ENCODE data around the gene ARL15. TPM values are rescaled to one million over a fixed set of nuclear protein-coding genes. Genes with fewer than 3 reads are reported as not detected.

Gene ARL15
- total RNA-seq, 2 experiments from 2014 or later, result 10.6 to 12.3 TPM

- H3K27ac Mint-ChIP-seq, result no peak overlapping the region
- ChIA-PET CTCF (no interaction called here), POLR2A (interaction anchor here (0.7 kb wide), 1 partner anchor 21 kb away, joined by 4 read pairs; no protein-coding TSS in a partner anchor)
- no peak for DNase-seq
- no peak for ATAC-seq
- H3K36me3 Mint-ChIP-seq (ENCODE audit: low read depth), result peaks cover 7% of the 10 kb centered on the region
- H3K27me3 Mint-ChIP-seq (ENCODE audit: low read depth), result no peaks in the 10 kb centered on the region
- peaks cover 7% of the 10 kb centered on the region for H3K9me3 Mint-ChIP-seq (ENCODE audit: insufficient read depth)
- H3K4me1 Mint-ChIP-seq (ENCODE audit: low read depth), result no peaks in the 10 kb centered on the region
- H3K4me3 Mint-ChIP-seq, result no peak overlapping the region
These were observed 31.2 kb downstream of the ARL15 start for GRCh38 chr5:54278979-54279717.

GRCh38 chr5:54278036-54278830 is 32.1 kb downstream of the ARL15 start:
- H3K4me3 Mint-ChIP-seq, result no peak overlapping the region
- H3K27me3 Mint-ChIP-seq (ENCODE audit: low read depth), result no peaks in the 10 kb centered on the region
- no peak overlapping the region for H3K27ac Mint-ChIP-seq
- POLR2A ChIA-PET, result interaction anchor here (0.7 kb wide), 1 partner anchor 20 kb away, joined by 4 read pairs; no protein-coding TSS in a partner anchor
- H3K9me3 Mint-ChIP-seq (ENCODE audit: insufficient read depth), result peaks cover 7% of the 10 kb centered on the region
- DNase-seq, result no peak
- peaks cover 7% of the 10 kb centered on the region for H3K36me3 Mint-ChIP-seq (ENCODE audit: low read depth)
- no peaks in the 10 kb centered on the region for H3K4me1 Mint-ChIP-seq (ENCODE audit: low read depth)
- no peak for ATAC-seq
- CTCF ChIA-PET, result no interaction called here

- no peaks in the 10 kb centered on the region for H3K27me3 Mint-ChIP-seq (ENCODE audit: low read depth)
- CTCF ChIA-PET, result no interaction called here
- DNase-seq (no peak), ATAC-seq (no peak)
- H3K36me3 Mint-ChIP-seq (ENCODE audit: low read depth), result peaks cover 7% of the 10 kb centered on the region
- peaks cover 7% of the 10 kb centered on the region for H3K9me3 Mint-ChIP-seq (ENCODE audit: insufficient read depth)
- H3K27ac Mint-ChIP-seq, result no peak overlapping the region
- no peak overlapping the region for H3K4me3 Mint-ChIP-seq
- no peaks in the 10 kb centered on the region for H3K4me1 Mint-ChIP-seq (ENCODE audit: low read depth)
- POLR2A ChIA-PET, result no interaction called here
These were observed 34.3 kb downstream of the ARL15 start for GRCh38 chr5:54276048-54276447.

GRCh38 chr5:54275361-54275760 is 35.0 kb downstream of the ARL15 start:
- ChIA-PET POLR2A (interaction anchor here (0.6 kb wide), 1 partner anchor 723 kb away, joined by 3 read pairs; no protein-coding TSS in a partner anchor), CTCF (no interaction called here)
- no peak overlapping the region for H3K4me3 Mint-ChIP-seq
- no peak for ATAC-seq
- peaks cover 4% of the 10 kb centered on the region for H3K9me3 Mint-ChIP-seq (ENCODE audit: insufficient read depth)
- peaks cover 4% of the 10 kb centered on the region for H3K36me3 Mint-ChIP-seq (ENCODE audit: low read depth)
- no peaks in the 10 kb centered on the region for H3K27me3 Mint-ChIP-seq (ENCODE audit: low read depth)
- no peak overlapping the region for H3K27ac Mint-ChIP-seq
- no peak for DNase-seq
- no peaks in the 10 kb centered on the region for H3K4me1 Mint-ChIP-seq (ENCODE audit: low read depth)

- DNase-seq (no peak), ATAC-seq (no peak)
- Mint-ChIP-seq H3K4me3 (no peak overlapping the region), H3K9me3 (ENCODE audit: insufficient read depth) (peaks cover under 1% of the 10 kb centered on the region), H3K4me1 (ENCODE audit: low read depth) (no peaks in the 10 kb centered on the region), H3K36me3 (ENCODE audit: low read depth) (peaks cover 2% of the 10 kb centered on the region), H3K27ac (no peak overlapping the region), H3K27me3 (ENCODE audit: low read depth) (no peaks in the 10 kb centered on the region)
- ChIA-PET CTCF (no interaction called here), POLR2A (interaction anchor here (0.6 kb wide), 1 partner anchor 723 kb away, joined by 3 read pairs; no protein-coding TSS in a partner anchor)
These were observed 35.4 kb downstream of the ARL15 start for GRCh38 chr5:54274944-54275343.

GRCh38 chr5:54273715-54274114 is 36.7 kb downstream of the ARL15 start:
- no peak overlapping the region for H3K4me3 Mint-ChIP-seq
- H3K9me3 Mint-ChIP-seq (ENCODE audit: insufficient read depth), result no peaks in the 10 kb centered on the region
- ATAC-seq, result no peak
- no peaks in the 10 kb centered on the region for H3K4me1 Mint-ChIP-seq (ENCODE audit: low read depth)
- H3K27ac Mint-ChIP-seq, result no peak overlapping the region
- ChIA-PET CTCF (no interaction called here), POLR2A (no interaction called here)
- DNase-seq, result no peak
- no peaks in the 10 kb centered on the region for H3K36me3 Mint-ChIP-seq (ENCODE audit: low read depth)
- H3K27me3 Mint-ChIP-seq (ENCODE audit: low read depth), result no peaks in the 10 kb centered on the region

GRCh38 chr5:54272746-54273145 is 37.6 kb downstream of the ARL15 start:
- H3K27ac Mint-ChIP-seq, result no peak overlapping the region
- no peaks in the 10 kb centered on the region for H3K4me1 Mint-ChIP-seq (ENCODE audit: low read depth)
- no peaks in the 10 kb centered on the region for H3K9me3 Mint-ChIP-seq (ENCODE audit: insufficient read depth)
- no peaks in the 10 kb centered on the region for H3K27me3 Mint-ChIP-seq (ENCODE audit: low read depth)
- CTCF ChIA-PET, result no interaction called here
- POLR2A ChIA-PET, result no interaction called here
- no peak for ATAC-seq
- DNase-seq, result no peak
- H3K36me3 Mint-ChIP-seq (ENCODE audit: low read depth), result no peaks in the 10 kb centered on the region
- no peak overlapping the region for H3K4me3 Mint-ChIP-seq

GRCh38 chr5:54270326-54270725 is 40.0 kb downstream of the ARL15 start:
- Mint-ChIP-seq H3K27ac (no peak overlapping the region), H3K27me3 (ENCODE audit: low read depth) (no peaks in the 10 kb centered on the region), H3K4me1 (ENCODE audit: low read depth) (no peaks in the 10 kb centered on the region), H3K4me3 (no peak overlapping the region), H3K9me3 (ENCODE audit: insufficient read depth) (no peaks in the 10 kb centered on the region), H3K36me3 (ENCODE audit: low read depth) (no peaks in the 10 kb centered on the region)
- POLR2A ChIA-PET, result no interaction called here
- DNase-seq (no peak), ATAC-seq (no peak)
- CTCF ChIA-PET, result no interaction called here

GRCh38 chr5:54264574-54264973 is 45.8 kb downstream of the ARL15 start:
- H3K27ac Mint-ChIP-seq, result no peak overlapping the region
- ATAC-seq (no peak), DNase-seq (no peak)
- ChIA-PET CTCF (no interaction called here), POLR2A (interaction anchor here (0.6 kb wide), 1 partner anchor 170 kb away, joined by 3 read pairs; no protein-coding TSS in a partner anchor)
- H3K9me3 Mint-ChIP-seq (ENCODE audit: insufficient read depth), result no peaks in the 10 kb centered on the region
- H3K36me3 Mint-ChIP-seq (ENCODE audit: low read depth), result no peaks in the 10 kb centered on the region
- no peaks in the 10 kb centered on the region for H3K4me1 Mint-ChIP-seq (ENCODE audit: low read depth)
- H3K27me3 Mint-ChIP-seq (ENCODE audit: low read depth), result no peaks in the 10 kb centered on the region
- no peak overlapping the region for H3K4me3 Mint-ChIP-seq

- DNase-seq, result no peak
- H3K4me3 Mint-ChIP-seq, result no peak overlapping the region
- CTCF ChIA-PET, result no interaction called here
- POLR2A ChIA-PET, result no interaction called here
- no peak overlapping the region for H3K27ac Mint-ChIP-seq
- ATAC-seq, result no peak
- no peaks in the 10 kb centered on the region for H3K9me3 Mint-ChIP-seq (ENCODE audit: insufficient read depth)
- H3K27me3 Mint-ChIP-seq (ENCODE audit: low read depth), result no peaks in the 10 kb centered on the region
- H3K4me1 Mint-ChIP-seq (ENCODE audit: low read depth), result no peaks in the 10 kb centered on the region
- H3K36me3 Mint-ChIP-seq (ENCODE audit: low read depth), result no peaks in the 10 kb centered on the region
These were observed 46.9 kb downstream of the ARL15 start for GRCh38 chr5:54263447-54263846.

GRCh38 chr5:54261596-54261995 is 48.8 kb downstream of the ARL15 start:
- Mint-ChIP-seq H3K4me3 (no peak overlapping the region), H3K27ac (no peak overlapping the region), H3K27me3 (ENCODE audit: low read depth) (no peaks in the 10 kb centered on the region), H3K36me3 (ENCODE audit: low read depth) (no peaks in the 10 kb centered on the region), H3K9me3 (ENCODE audit: insufficient read depth) (no peaks in the 10 kb centered on the region), H3K4me1 (ENCODE audit: low read depth) (peaks cover 12% of the 10 kb centered on the region)
- POLR2A ChIA-PET, result interaction anchor here (0.5 kb wide), 1 partner anchor 49 kb away, joined by 3 read pairs; the partner anchor contains the start of gene ARL15
- CTCF ChIA-PET, result no interaction called here
- ATAC-seq (no peak), DNase-seq (no peak)

- no peaks in the 10 kb centered on the region for H3K9me3 Mint-ChIP-seq (ENCODE audit: insufficient read depth)
- H3K27ac Mint-ChIP-seq, result no peak overlapping the region
- no peaks in the 10 kb centered on the region for H3K36me3 Mint-ChIP-seq (ENCODE audit: low read depth)
- no peak for ATAC-seq
- ChIA-PET POLR2A (no interaction called here), CTCF (no interaction called here)
- DNase-seq, result no peak
- no peak overlapping the region for H3K4me3 Mint-ChIP-seq
- H3K27me3 Mint-ChIP-seq (ENCODE audit: low read depth), result no peaks in the 10 kb centered on the region
- H3K4me1 Mint-ChIP-seq (ENCODE audit: low read depth), result peaks cover 19% of the 10 kb centered on the region
These were observed 50.4 kb downstream of the ARL15 start for GRCh38 chr5:54259981-54260380.
